DMS153 (cell line): Measurements from ENCODE around the gene SMIM15.

Experiments used
- DNase-seq: peaks from one replicate; lab custom pipeline; 2025; lab: John Stamatoyannopoulos, UW

Gene SMIM15

GRCh38 chr5:61159836-61160235, 2.4 kb downstream of the SMIM15 start:
- no peak for DNase-seq

- DNase-seq: no peak
These were observed 3.2 kb downstream of the SMIM15 start for GRCh38 chr5:61159070-61159469.

GRCh38 chr5:61151893-61152292, 10.4 kb downstream of the SMIM15 start:
- no peak for DNase-seq

- DNase-seq: no peak
These were observed 13.8 kb downstream of the SMIM15 start for GRCh38 chr5:61148515-61148914.

GRCh38 chr5:61142811-61143210, 19.5 kb downstream of the SMIM15 start:
- DNase-seq: no peak

GRCh38 chr5:61142391-61142790, 19.9 kb downstream of the SMIM15 start:
- DNase-seq: no peak

- no peak for DNase-seq
These were observed 20.5 kb downstream of the SMIM15 start for GRCh38 chr5:61141801-61142200.

GRCh38 chr5:61139931-61140330, 22.3 kb downstream of the SMIM15 start:
- no peak for DNase-seq

GRCh38 chr5:61139094-61139873, 23.0 kb downstream of the SMIM15 start:
- no peak for DNase-seq

- no peak for DNase-seq
These were observed 24.4 kb downstream of the SMIM15 start for GRCh38 chr5:61137835-61138234.

GRCh38 chr5:61132559-61132958, 29.7 kb downstream of the SMIM15 start:
- DNase-seq: no peak

GRCh38 chr5:61130289-61130688, 32.0 kb downstream of the SMIM15 start:
- no peak for DNase-seq

GRCh38 chr5:61123145-61123544, 39.1 kb downstream of the SMIM15 start:
- no peak for DNase-seq

GRCh38 chr5:61120534-61120933, 41.7 kb downstream of the SMIM15 start:
- DNase-seq: no peak

GRCh38 chr5:61119066-61119465, 43.2 kb downstream of the SMIM15 start:
- DNase-seq: no peak

GRCh38 chr5:61115968-61116367, 46.3 kb downstream of the SMIM15 start:
- DNase-seq: no peak

- no peak for DNase-seq
These were observed 47.8 kb downstream of the SMIM15 start for GRCh38 chr5:61114441-61114840.
